Liver (tissue), 9 donors: ENCODE results near the gene RPS6KA4. TPM values are rescaled to one million over a fixed set of nuclear protein-coding genes. Genes with fewer than 3 reads are reported as not detected.

Source experiments
- DNase-seq: peaks from one replicate; pipeline ENCODE4 v3.0.0-alpha.2; 2017; ENCODE audit warnings: low spot score
- H3K27ac ChIP-seq, 2 donors: one replicate each; pipeline ENCODE4 v1.7.0; 2013; ENCODE audit warnings: inconsistent platforms in 2 of 2, low read length in 2 of 2, control low read depth in 1 of 2, low read depth in 1 of 2, mild to moderate bottlenecking in 1 of 2
- H3K27me3 ChIP-seq, 4 donors: one replicate each; pipeline versions ENCODE4 v1.6.1 to v1.7.0; 2013; ENCODE audit warnings: low read length in 3 of 4, inconsistent platforms in 1 of 4, mild to moderate bottlenecking in 1 of 4, moderate library complexity in 1 of 4; ENCODE audit not compliant: control insufficient read depth in 4 of 4, insufficient read depth in 4 of 4
- H3K36me3 ChIP-seq, 4 donors: one replicate each; pipeline versions ENCODE4 v1.6.1 to v1.7.0; 2013; ENCODE audit warnings: low read length in 3 of 4, mild to moderate bottlenecking in 3 of 4, low read depth in 1 of 4, moderate library complexity in 1 of 4; ENCODE audit not compliant: control insufficient read depth in 4 of 4, insufficient read depth in 3 of 4
- H3K4me1 ChIP-seq, 4 donors: one replicate each; pipeline versions ENCODE4 v1.6.1 to v1.7.0; 2013; ENCODE audit warnings: low read length in 3 of 4, mild to moderate bottlenecking in 3 of 4, moderate library complexity in 1 of 4; ENCODE audit not compliant: control insufficient read depth in 4 of 4, insufficient read depth in 4 of 4
- H3K4me3 ChIP-seq, 3 donors: one replicate each; pipeline versions ENCODE4 v1.6.1 to v1.7.0; 2013; ENCODE audit warnings: low read length in 3 of 3, control low read depth in 1 of 3, low read depth in 1 of 3, mild to moderate bottlenecking in 1 of 3
- H3K9ac ChIP-seq, 2 donors: one replicate each; pipeline ENCODE4 v1.7.0; 2013; ENCODE audit warnings: low read length in 2 of 2, mild to moderate bottlenecking in 2 of 2, moderate library complexity in 2 of 2, control low read depth in 1 of 2, low read depth in 1 of 2
- H3K9me3 ChIP-seq, 4 donors: one replicate each; pipeline versions ENCODE4 v1.6.1 to v1.7.0; 2013; ENCODE audit warnings: low read length in 3 of 4; ENCODE audit not compliant: control insufficient read depth in 4 of 4
- ATF3 ChIP-seq: IDR thresholded peaks from 2 replicates; pipeline ENCODE4 v1.6.1; 2016; ENCODE audit warnings: antibody characterized with exemption
- CTCF ChIP-seq: fragments of 150-350 bp; IDR thresholded peaks from 2 replicates; pipeline ENCODE4 v1.5.1; 2017; ENCODE audit warnings: improper control_type of control experiment, low read depth, low read length; ENCODE audit not compliant: missing input control
- EGR1 ChIP-seq, 2 donors: IDR thresholded peaks; 2 replicates each; pipeline ENCODE4 v1.6.1; 2016 to 2018; ENCODE audit warnings: antibody characterized with exemption in 2 of 2, low read depth in 2 of 2
- FOXA1 ChIP-seq: IDR thresholded peaks from 2 replicates; pipeline ENCODE4 v1.6.1; 2016; ENCODE audit warnings: antibody characterized with exemption
- FOXA2 ChIP-seq: IDR thresholded peaks from 2 replicates; pipeline ENCODE4 v1.6.1; 2016; ENCODE audit warnings: antibody characterized with exemption
- GABPA ChIP-seq, 2 donors: IDR thresholded peaks in 1 of 2; conservative IDR thresholded peaks in 1 of 2; 2 replicates each; pipeline ENCODE4 v1.6.1; 2016; ENCODE audit warnings: antibody characterized with exemption in 2 of 2, mild to moderate bottlenecking in 1 of 2, moderate library complexity in 1 of 2
- HNF4A ChIP-seq, 2 donors: conservative IDR thresholded peaks; 2 replicates each; pipeline ENCODE4 v1.6.1; 2016; ENCODE audit warnings: antibody characterized with exemption in 2 of 2, mild to moderate bottlenecking in 2 of 2
- HNF4G ChIP-seq: IDR thresholded peaks from 2 replicates; pipeline ENCODE4 v1.6.1; 2016; ENCODE audit warnings: antibody characterized with exemption
- JUND ChIP-seq, 2 donors: IDR thresholded peaks; 2 replicates each; pipeline ENCODE4 v1.6.1; 2016; ENCODE audit warnings: antibody characterized with exemption in 2 of 2
- MAX ChIP-seq: IDR thresholded peaks from 2 replicates; pipeline ENCODE4 v1.6.1; 2016; ENCODE audit warnings: antibody characterized with exemption
- NR2F2 ChIP-seq: IDR thresholded peaks from 2 replicates; pipeline ENCODE4 v1.6.1; 2016; ENCODE audit warnings: antibody characterized with exemption
- RAD21 ChIP-seq, 2 donors: IDR thresholded peaks; 2 replicates each; pipeline ENCODE4 v1.6.1; 2016; ENCODE audit warnings: antibody characterized with exemption in 2 of 2, mild to moderate bottlenecking in 2 of 2
- REST ChIP-seq: IDR thresholded peaks from 2 replicates; pipeline ENCODE4 v1.6.1; 2016; ENCODE audit warnings: antibody characterized with exemption, mild to moderate bottlenecking
- RXRA ChIP-seq, 2 donors: IDR thresholded peaks; 2 replicates each; pipeline ENCODE4 v1.6.1; 2017 to 2018; ENCODE audit warnings: antibody characterized with exemption in 2 of 2, mild to moderate bottlenecking in 1 of 2
- SP1 ChIP-seq: IDR thresholded peaks from 2 replicates; pipeline ENCODE4 v1.6.1; 2018; ENCODE audit warnings: antibody characterized with exemption, mild to moderate bottlenecking
- YY1 ChIP-seq: IDR thresholded peaks from 2 replicates; pipeline ENCODE4 v1.6.1; 2016; ENCODE audit warnings: antibody characterized with exemption, mild to moderate bottlenecking
- ZBTB33 ChIP-seq: IDR thresholded peaks from 2 replicates; pipeline ENCODE4 v1.6.1; 2016; ENCODE audit warnings: antibody characterized with exemption
- WGBS: extraction: QIAGEN DNeasy Blood & Tissue Kit; methylation state at CpG from one replicate; pipeline ENCODE4 v1.1.7; 2013; 5-methylcytosine and 5-hydroxymethylcytosine counted together
- polyA plus RNA-seq, 2 donors: library from polyadenylated mRNA; stranded (reverse) in 1 of 2; unstranded in 1 of 2; fragments of 200-250 nt in 1 of 2; fragments of >200 nt in 1 of 2; fragmentation: Nextera tagmentation in 1 of 2; extraction: Ambion mirVana in 1 of 2; gene quantifications; one replicate each; pipeline versions ENCODE4 v1.2.1 to v1.2.3, GENCODE V29; 2013 to 2015
- total RNA-seq, 2 donors: library from RNA; depleted of rRNA; stranded (reverse); fragments of >200 nt; gene quantifications; one replicate each; pipeline ENCODE4 v1.2.3, GENCODE V29; 2014
- donor health status: healthy.
- donor health status: healthy.
- donor health status: healthy.
- donor health status: healthy.
- donor health status: healthy.

The RPS6KA4 gene
- total and polyA plus RNA-seq, 4 donors = 2.0 to 13.5 (median 10.0) TPM

- WGBS = 77% methylated on average over 8 of the region's 8 CpGs
- H3K27me3 ChIP-seq = no peaks in the 10 kb centered on the region
- H3K4me1 ChIP-seq = peaks cover 0 to 7% (median 6%) of the 10 kb centered on the region in 4 donors
Measured at GRCh38 chr11:64337538-64338249, 21.3 kb upstream of the RPS6KA4 start.

GRCh38 chr11:64338716-64339115 lies 20.2 kb upstream of the RPS6KA4 start:
- H3K27me3 ChIP-seq = no peaks in the 10 kb centered on the region
- H3K4me1 ChIP-seq = peaks cover 0 to 12% (median 7%) of the 10 kb centered on the region in 4 donors
- no peak overlapping the region for H3K27ac ChIP-seq
- no peak for TF ChIP-seq HNF4G
- no peak for TF ChIP-seq JUND (IDR thresholded peaks at IDR 0.05)
- TF ChIP-seq YY1 = no peak
- TF ChIP-seq GABPA (IDR thresholded peaks at IDR 0.05 in 1 of 2, conservative IDR thresholded peaks at IDR 0.05 in 1 of 2) = no peak
- no peak for TF ChIP-seq CTCF
- no peak for TF ChIP-seq RXRA (IDR thresholded peaks at IDR 0.05)
- TF ChIP-seq ATF3 = no peak
- TF ChIP-seq RAD21 (IDR thresholded peaks at IDR 0.05) = no peak
- no peak for TF ChIP-seq HNF4A (conservative IDR thresholded peaks at IDR 0.05)
- H3K4me3 ChIP-seq = no peak overlapping the region
- no peak overlapping the region for H3K9ac ChIP-seq
- no peak for DNase-seq
- WGBS = 88% methylated on average over 8 of the region's 8 CpGs
- H3K36me3 ChIP-seq = no peaks in the 10 kb centered on the region
- no peaks in the 10 kb centered on the region for H3K9me3 ChIP-seq

More at GRCh38 chr11:64337538-64338249, 21.3 kb upstream of the RPS6KA4 start:
- Histone ChIP-seq H3K36me3 (no peaks in the 10 kb centered on the region), H3K27ac (no peak overlapping the region), H3K4me3 (no peak overlapping the region), H3K9ac (no peak overlapping the region), H3K9me3 (no peaks in the 10 kb centered on the region)
- DNase-seq = no peak
- no peak for TF ChIP-seq ZBTB33

GRCh38 chr11:64339286-64339685 lies 19.7 kb upstream of the RPS6KA4 start:
- Histone ChIP-seq H3K27ac (no peak overlapping the region), H3K4me3 (no peak overlapping the region), H3K36me3 (no peaks in the 10 kb centered on the region), H3K4me1 (peaks cover 0 to 12% (median 7%) of the 10 kb centered on the region in 4 donors), H3K27me3 (no peaks in the 10 kb centered on the region), H3K9me3 (no peaks in the 10 kb centered on the region), H3K9ac (no peak overlapping the region)
- WGBS = 63% methylated on average over 4 of the region's 4 CpGs
- DNase-seq = no peak
- TF ChIP-seq JUND (IDR thresholded peaks at IDR 0.05) = no peak
- TF ChIP-seq FOXA1 = no peak
- TF ChIP-seq NR2F2 = no peak
- TF ChIP-seq SP1 = no peak
- TF ChIP-seq HNF4G = no peak
- TF ChIP-seq GABPA (IDR thresholded peaks at IDR 0.05 in 1 of 2, conservative IDR thresholded peaks at IDR 0.05 in 1 of 2) = no peak
- TF ChIP-seq MAX = no peak
- no peak for TF ChIP-seq FOXA2
- no peak for TF ChIP-seq EGR1 (IDR thresholded peaks at IDR 0.05; ENCODE audit: low read depth in 2 of 2)
- no peak for TF ChIP-seq RAD21 (IDR thresholded peaks at IDR 0.05)
- TF ChIP-seq RXRA (IDR thresholded peaks at IDR 0.05) = no peak
- no peak for TF ChIP-seq REST
- TF ChIP-seq HNF4A (conservative IDR thresholded peaks at IDR 0.05) = no peak
- TF ChIP-seq ATF3 = no peak
- no peak for TF ChIP-seq YY1
